GM21786 (cell line): ENCODE data around the gene ARHGAP24.

Source experiments
- ATAC-seq: cut with Tn5 transposase; IDR thresholded peaks from one replicate; pipeline ENCODE4 v1.9.1; 2021; ENCODE audit not compliant: unreplicated experiment

The ARHGAP24 gene

DNA sequence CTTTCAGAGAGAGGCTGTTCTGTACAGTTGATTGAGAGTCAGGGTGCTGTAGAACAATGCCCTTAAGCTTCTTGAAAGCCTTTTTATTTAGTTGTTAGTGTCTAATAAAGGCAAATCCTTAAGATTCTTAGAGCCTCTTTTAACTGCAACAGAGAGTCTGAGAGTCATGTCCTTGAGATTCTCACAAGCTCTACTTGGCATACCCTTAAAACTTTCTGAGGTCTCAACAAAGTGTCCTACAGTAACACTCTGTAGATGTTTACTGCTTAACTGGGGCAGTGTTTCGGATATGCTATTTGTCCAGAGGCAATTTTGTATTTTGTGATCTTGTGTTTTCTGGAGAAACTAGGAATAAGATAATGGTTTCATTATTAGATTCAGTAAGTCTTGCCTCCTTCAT, 209.7 kb downstream of the ARHGAP24 start:
- ATAC-seq: no peak

- ATAC-seq: no peak
Observed at GRCh38 chr4:85686398-85686797, 211.4 kb downstream of the ARHGAP24 start.

GRCh38 chr4:85688055-85688740, 213.2 kb downstream of the ARHGAP24 start:
- no peak for ATAC-seq

GRCh38 chr4:85696661-85697060, 221.7 kb downstream of the ARHGAP24 start:
- ATAC-seq: no peak

GRCh38 chr4:85697854-85698253, 222.9 kb downstream of the ARHGAP24 start:
- no peak for ATAC-seq

DNA sequence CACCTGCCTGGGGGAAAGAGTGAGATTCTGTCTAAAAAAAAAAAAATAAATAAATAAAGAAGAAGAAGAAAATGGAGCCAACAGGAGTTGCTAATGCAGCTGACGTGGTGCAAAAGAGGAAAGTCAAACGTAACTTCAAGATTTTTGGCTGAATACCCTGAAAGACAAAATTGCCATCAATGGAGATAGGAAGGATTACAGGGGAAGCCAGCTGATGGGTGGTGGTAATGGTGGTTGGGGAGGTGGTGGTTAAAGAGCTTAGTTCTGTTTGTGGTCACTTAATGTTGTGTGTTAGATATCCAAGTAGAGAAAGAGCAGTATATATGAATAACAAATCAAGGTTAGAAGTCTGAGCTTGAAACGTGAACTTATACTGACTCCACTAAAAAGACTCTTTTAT, 225.4 kb downstream of the ARHGAP24 start:
- ATAC-seq: no peak

- ATAC-seq: peak; percentile 98
Observed at GRCh38 chr4:85701861-85702321, 226.9 kb downstream of the ARHGAP24 start.

GRCh38 chr4:85703096-85703495, 228.1 kb downstream of the ARHGAP24 start:
- ATAC-seq: no peak

- peak; percentile 82 for ATAC-seq
Observed at GRCh38 chr4:85707611-85708010, 232.7 kb downstream of the ARHGAP24 start.

GRCh38 chr4:85708468-85708867, 233.5 kb downstream of the ARHGAP24 start:
- ATAC-seq: no peak

DNA sequence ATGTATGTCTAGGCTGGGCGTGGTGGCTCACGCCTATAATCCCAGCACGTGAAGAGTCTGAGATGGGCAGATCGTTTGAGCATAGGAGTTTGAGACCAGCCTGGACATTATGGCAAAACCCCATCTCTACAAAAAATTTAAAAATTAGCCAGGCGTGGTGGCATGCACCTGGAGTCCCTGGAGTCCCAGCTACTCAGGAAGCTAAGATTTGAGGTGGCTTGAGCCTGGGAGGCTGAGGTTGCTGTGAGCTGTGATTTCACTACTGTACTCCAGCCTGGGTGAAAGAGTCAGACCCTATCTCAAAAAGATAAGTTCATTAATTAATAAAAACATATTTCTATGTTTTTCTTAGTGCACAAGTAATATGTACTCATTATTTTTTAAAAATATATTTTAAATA, 238.1 kb downstream of the ARHGAP24 start:
- no peak for ATAC-seq

- ATAC-seq: no peak
Observed at GRCh38 chr4:85715991-85716737, 241.2 kb downstream of the ARHGAP24 start.

DNA sequence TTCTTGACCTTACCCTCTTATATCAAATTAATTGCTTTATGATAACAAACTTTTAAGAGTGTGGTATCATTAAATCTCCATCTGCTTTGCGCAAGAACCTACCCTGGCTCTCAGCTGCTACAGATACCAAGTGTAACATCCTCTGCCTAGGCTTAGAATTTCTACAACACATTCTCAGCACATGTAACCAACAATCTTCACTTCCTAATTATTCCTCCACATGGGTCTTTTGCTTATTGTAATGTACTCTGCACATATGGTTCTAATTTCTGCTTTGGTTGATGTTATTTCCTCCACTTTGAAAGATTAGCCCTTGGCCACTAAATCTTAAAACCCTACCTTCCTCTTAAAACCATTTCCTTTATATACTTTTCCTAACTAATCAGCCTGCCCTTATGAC, 242.4 kb downstream of the ARHGAP24 start:
- no peak for ATAC-seq

DNA sequence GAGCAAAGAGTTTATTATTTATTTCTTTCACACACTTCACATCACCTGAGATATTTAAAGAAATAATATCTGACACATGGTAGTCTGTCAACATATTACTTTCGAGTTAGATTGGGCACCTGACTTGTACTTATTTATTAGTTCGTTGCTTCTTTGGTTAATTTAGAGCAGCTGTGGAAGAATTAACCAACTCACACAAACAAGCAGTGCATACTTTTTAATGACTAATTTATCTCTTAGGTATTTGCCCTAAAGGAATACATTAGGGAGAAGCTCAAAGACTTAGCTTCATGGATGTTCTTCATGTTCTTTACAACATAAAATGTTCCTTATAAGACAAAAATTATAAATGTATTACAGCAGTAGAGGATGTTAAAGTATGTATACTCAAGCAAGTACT, 242.9 kb downstream of the ARHGAP24 start:
- no peak for ATAC-seq

- no peak for ATAC-seq
Observed at GRCh38 chr4:85720735-85721134, 245.8 kb downstream of the ARHGAP24 start.

DNA sequence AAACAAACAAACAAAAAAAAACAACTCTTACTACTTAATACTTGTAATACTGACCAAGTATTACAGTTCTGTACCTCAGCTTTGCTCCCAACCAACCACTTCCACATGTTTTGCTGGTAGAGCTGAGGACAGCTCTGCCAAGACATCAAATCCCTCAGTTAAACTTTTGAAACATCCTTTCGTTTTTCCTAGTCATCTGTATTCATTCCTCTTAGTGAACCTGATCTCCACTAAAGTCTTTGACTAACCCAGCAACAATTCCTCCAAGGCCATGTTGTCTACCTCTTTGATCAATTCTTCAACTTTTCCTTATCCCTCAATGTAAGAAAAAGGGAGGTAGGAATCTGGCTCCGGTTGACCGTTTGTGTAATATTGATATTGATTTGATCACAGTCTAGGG, 247.5 kb downstream of the ARHGAP24 start:
- ATAC-seq: no peak

DNA sequence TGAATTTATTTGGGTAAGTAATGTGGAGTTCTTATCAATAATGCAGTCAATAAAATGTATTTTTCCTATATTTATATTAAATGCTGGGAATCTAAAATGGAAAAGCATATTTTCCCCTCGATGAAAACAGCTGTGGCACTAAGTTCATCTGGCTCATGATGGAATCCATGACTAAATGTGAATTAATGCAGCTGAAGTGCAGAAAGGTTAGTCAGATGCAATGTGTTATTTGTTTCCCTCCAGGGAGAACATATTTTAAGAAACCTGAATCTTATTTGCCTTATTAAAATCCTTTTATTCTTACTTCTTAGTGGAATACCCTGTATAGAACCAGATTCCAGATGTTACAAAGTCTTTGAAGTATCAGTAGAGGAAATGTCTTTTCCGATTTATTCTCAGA, 247.9 kb downstream of the ARHGAP24 start:
- ATAC-seq: no peak

DNA sequence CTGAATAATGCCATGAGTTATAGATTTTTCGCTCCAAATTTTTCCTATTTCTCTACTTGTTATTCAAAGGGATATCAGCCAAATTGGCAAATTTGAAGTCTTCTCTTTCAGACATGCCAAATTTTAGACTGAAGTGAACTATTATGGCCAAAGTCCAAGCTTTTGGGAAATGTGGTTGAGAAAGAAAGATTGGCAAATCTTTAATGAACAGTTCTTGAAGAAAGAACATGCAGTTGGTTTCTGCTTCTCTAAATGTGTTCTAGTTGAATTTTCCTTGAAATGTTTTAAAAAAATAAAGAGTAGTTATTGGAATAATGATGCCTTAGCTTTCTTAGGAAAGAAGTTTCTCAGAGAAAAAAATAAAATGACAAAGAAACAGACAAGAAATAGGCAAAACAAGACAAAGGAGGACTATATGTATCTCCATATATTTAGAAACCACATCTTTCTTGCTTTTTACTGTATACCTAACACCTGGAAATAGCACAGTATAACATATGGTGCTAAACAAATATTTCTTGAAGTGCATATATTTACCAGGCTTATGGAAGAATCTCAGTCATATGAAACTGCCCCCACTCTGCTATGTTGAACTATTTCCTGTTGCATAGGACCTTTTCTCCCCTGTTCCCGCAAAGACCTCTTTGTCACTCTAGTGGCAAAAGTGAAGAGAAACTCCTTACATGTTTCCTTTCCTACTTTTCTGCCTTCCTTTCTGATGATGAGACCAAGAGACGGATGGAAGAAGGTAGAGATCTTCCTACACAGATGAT, 250.0 kb downstream of the ARHGAP24 start:
- peak; percentile 62 for ATAC-seq

GRCh38 chr4:85725721-85726170, 250.8 kb downstream of the ARHGAP24 start:
- ATAC-seq: peak; percentile 81

- ATAC-seq: no peak
Observed at GRCh38 chr4:85726555-85726954, 251.6 kb downstream of the ARHGAP24 start.

GRCh38 chr4:85728464-85728863, 253.5 kb downstream of the ARHGAP24 start:
- ATAC-seq: no peak

- ATAC-seq: peak; percentile 41
Observed at GRCh38 chr4:85732124-85732523, 257.2 kb downstream of the ARHGAP24 start.
